Placental pericyte (primary cell): ENCODE measurements around the gene ECHDC3. TPM values are rescaled to one million over a fixed set of nuclear protein-coding genes. Genes with fewer than 3 reads are reported as not detected.

ENCODE experiments used
- total RNA-seq: library from RNA; depleted of rRNA; stranded (reverse); fragments of >200 nt; gene quantifications from 2 replicates; pipeline ENCODE4 v1.2.3, GENCODE V29; 2012

ECHDC3 gene
- total RNA-seq: 2.3 and 7.4 TPM in 2 replicates

GRCh38 chr10:11742009-11742778 lies at the start of gene ECHDC3:
TSS of gene ECHDC3 (plus strand) at chr10:11742382. CDS start at chr10:11742577, 195 bp downstream.

Other genes with a start within 250 kb of the ECHDC3 start
- gene USP6NL, start 130.7 kb upstream of the ECHDC3 start, total RNA-seq: 20.1 and 21.9 TPM in 2 replicates
- gene PROSER2, start 81.0 kb downstream of the ECHDC3 start, total RNA-seq: 7.4 and 7.7 TPM in 2 replicates